Liver (tissue), 3 donors: ENCODE measurements around the gene ATG14.

Experiments used
- ATF3 ChIP-seq: IDR thresholded peaks from 2 replicates; pipeline ENCODE4 v1.6.1; 2016; ENCODE audit warnings: antibody characterized with exemption
- CTCF ChIP-seq: fragments of 150-350 bp; IDR thresholded peaks from 2 replicates; pipeline ENCODE4 v1.5.1; 2017; ENCODE audit warnings: improper control_type of control experiment, low read depth, low read length; ENCODE audit not compliant: missing input control
- FOXA1 ChIP-seq: IDR thresholded peaks from 2 replicates; pipeline ENCODE4 v1.6.1; 2016; ENCODE audit warnings: antibody characterized with exemption
- HNF4G ChIP-seq: IDR thresholded peaks from 2 replicates; pipeline ENCODE4 v1.6.1; 2016; ENCODE audit warnings: antibody characterized with exemption
- TAF1 ChIP-seq: conservative IDR thresholded peaks from 2 replicates; pipeline ENCODE4 v1.6.1; 2016; ENCODE audit warnings: antibody characterized with exemption, mild to moderate bottlenecking
- donor health status: healthy.
- donor health status: healthy.

GRCh38 chr14:55323910-55324309, 87.7 kb downstream of the ATG14 start:
- no peak for TF ChIP-seq CTCF
- no peak for TF ChIP-seq HNF4G
- TF ChIP-seq FOXA1, result no peak
- no peak for TF ChIP-seq ATF3
- TF ChIP-seq TAF1, result no peak
